Activated CD8-positive, alpha-beta memory T cell treated with anti-CD3 and anti-CD28 coated beads, Interleukin-2, amount 50 U/mL, for 24 hours (primary cell): ENCODE measurements around the gene CAPNS1.

Source experiments
- DNase-seq: peaks from one replicate; pipeline ENCODE4 v3.0.0-alpha.2; 2020; ENCODE audit errors: extremely low read depth

Gene CAPNS1

DNA sequence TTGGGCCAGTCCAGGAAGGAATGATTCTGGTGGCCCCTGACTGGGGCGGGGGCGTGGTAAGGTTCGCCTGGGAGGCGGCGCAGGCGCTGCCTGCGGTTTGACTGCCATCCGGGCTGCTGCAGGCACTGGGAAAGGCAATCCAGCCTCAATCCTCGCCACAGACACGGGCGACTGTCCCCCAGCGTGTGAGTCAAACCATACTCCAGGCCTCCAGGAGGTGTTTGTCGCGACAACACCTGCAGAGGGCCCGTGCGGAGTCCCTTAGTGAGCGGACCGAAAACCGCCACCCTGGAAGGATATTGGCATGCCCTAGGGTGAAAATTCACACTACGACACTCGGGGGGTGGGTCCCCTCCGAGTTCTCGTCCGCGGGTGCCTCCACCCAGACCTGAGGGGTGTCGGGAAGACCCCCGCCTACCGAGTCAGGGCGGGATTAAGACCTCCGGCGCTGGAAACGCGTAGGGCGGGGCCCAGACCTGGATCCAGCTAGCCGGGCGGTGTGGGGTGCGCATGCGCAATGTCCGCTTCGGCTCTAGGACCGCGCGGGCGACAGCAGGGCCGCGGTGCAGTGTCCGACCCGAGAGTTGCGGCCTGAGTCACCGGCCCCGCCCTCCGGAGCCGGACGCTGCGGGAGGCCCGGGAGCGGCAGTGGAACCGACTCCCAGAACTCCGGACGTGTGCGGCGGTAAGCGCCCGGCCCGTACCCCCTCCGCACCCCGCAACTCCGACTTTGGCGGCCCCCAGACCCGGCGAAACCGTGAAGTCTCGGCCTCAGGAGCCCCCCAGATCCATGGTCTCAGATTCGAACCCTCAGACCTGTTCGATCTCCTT lies at the start of gene CAPNS1:
CAPNS1 (plus strand) TSS at position 594 of the 831 bp plus-strand sequence. CDS start 946 bp downstream, outside the sequence.
- peak; percentile 84 for DNase-seq

- no peak for DNase-seq
Measured at GRCh38 chr19:36090910-36091695, 48.8 kb upstream of the CAPNS1 start.

DNA sequence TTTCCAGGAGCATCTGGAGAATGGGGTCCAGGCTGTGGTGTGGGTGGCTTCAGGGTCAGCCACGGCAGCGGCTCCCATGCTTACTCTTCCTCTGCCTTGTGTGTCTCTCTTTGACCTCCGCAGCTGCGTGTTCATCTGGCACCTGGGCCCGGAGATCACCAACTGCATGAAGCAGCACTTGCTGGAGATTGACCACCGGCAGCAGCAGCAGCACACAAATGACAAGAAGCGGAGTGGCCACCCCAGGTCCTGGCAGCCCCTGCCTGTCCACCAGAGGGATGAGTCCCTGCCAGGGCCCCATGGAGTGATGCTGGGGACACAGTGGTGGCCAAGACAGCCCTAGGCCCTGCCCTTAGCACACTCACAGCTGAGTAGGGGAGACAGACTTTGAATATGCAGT lies 47.3 kb upstream of the CAPNS1 start:
- DNase-seq, result no peak

DNA sequence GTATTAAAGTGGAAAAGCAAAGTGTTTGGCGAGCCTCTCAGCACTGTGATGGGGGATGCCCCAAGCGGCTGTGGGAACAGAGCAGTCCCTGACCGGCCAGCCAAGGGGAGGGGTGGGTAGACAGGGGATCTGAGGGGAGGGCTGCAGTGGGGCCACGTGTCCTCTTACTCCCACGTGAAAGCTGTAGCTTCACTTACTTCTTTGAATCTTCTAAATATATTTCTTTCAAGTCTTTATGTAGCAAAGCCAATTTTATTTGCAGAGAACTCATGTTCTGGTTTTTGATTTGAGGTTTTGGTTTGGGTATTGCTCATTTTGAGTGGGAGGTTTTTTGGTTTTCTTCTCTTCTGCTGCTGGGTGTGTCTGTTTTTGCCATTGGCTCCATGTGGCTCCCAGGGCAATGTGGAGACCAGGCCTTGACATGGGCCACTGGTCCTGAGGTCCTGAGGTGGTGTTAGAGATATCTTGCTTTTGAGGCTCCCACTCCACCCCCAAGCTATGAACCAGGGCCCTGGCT lies 46.7 kb upstream of the CAPNS1 start:
- DNase-seq, result no peak

GRCh38 chr19:36093687-36094086 lies 46.2 kb upstream of the CAPNS1 start:
- no peak for DNase-seq

GRCh38 chr19:36097036-36097435 lies 42.8 kb upstream of the CAPNS1 start:
- DNase-seq, result no peak

DNA sequence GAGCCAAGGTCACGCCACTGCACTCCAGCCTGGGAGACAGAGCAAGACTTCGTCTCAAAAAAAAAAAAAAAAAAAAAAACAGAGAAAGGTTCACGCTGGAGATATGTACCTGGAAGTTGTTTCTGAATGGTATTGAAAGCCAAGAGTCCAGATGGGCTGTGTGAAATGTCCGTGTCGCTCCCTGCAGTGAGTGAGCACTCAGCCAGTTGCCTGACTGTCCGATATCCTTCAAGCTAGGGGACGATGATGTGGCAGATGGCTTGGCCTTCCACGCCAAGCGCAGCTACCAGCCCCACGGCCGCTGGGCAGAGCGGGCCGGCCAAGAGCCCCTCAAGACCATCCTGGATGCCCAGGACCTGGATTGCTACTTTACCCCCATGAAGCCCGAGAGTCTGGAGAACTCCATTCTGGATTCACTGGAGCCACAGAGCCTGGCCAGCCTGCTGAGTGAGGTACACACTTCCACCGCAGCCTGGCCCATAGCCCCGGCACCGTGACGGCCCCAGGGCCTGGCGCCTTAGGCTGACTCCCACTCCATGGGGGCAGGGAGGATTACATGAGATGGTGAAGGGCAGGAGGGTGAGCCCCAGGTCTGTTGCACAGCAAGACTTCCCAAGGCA lies 40.6 kb upstream of the CAPNS1 start:
- DNase-seq, result no peak

GRCh38 chr19:36100476-36100875 lies 39.4 kb upstream of the CAPNS1 start:
- DNase-seq, result no peak

DNA sequence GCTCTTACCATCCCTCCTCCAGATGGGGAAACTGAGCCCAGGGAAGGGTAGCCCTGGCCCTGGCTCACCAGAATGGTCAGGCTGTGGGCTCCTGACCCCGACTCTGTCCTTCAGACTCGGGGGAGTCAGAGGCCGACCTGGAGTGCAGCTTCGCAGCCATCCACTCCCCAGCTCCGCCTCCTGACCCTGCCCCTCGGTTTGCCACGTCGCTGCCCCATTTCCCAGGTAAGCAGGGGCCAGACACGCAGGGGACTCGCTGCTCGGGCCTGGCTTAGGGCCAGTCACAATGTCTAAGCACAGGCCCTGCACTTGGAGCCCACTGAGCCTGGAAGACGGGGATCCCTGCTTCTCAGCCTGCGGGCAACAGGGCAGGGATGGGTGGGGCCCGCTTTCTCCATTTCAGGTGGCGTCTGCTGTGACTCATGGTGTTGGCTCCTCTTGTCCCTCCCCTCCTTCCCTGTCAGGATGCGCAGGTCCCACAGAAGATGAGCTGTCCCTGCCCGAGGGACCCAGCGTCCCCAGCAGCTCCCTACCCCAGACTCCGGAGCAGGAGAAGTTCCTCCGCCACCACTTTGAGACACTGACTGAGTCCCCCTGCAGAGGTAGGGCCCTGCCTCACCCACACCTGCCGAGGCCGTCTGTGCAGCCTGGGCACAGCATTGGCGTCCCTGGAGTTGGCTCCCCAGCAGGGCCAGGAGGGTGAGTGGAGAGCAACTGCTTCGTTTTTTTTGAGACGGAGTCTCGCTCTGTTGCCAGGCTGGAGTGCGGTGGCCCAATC lies 38.1 kb upstream of the CAPNS1 start:
- DNase-seq, result no peak

DNA sequence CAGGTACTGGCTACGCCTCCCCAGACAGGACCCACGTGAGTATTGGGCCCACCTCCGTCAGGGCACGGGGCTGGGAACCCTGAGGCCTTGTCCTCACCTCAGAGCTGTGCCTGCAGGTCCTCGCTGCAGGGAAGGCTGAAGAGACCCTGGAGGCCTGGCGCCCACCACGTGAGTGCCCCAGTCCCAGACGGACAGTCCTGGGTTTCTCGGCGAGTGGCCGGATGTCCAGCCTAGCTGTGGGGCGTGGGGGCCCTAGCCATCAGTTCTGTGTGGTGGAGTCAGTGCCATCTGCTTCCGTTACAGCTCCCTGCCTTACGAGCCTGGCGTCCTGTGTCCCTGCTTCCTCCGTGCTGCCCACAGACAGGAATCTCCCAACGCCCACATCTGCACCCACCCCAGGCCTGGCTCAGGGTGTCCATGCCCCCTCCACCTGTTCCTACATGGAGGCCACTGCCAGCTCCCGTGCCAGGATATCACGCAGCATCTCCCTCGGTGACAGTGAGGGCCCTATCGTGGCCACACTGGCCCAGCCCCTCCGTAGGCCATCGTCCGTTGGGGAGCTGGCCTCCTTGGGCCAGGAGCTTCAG lies 36.7 kb upstream of the CAPNS1 start:
- no peak for DNase-seq

- no peak for DNase-seq
Measured at GRCh38 chr19:36103842-36104552, 35.9 kb upstream of the CAPNS1 start.

GRCh38 chr19:36106441-36106840 lies 33.4 kb upstream of the CAPNS1 start:
- no peak for DNase-seq

DNA sequence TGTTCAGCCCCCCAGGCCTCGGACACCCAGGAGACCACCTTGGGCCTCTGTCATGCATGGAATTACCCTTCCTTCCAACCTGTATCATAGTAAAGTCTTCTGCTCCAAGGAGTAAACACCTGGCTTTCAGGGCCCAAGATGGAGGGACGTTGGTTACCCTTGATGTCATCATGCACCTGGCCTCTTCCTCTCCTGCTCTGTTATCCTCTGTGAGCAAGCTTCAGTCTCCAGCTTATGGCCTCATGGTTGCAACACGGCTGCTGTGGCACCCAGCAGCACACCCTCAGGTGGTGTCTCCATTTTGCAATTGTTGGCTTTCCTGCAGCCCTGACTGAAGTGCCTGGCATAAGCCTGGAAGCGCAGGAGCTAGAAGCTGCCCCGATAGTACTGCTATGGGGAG lies 32.9 kb upstream of the CAPNS1 start:
- DNase-seq, result no peak

GRCh38 chr19:36108684-36109083 lies 31.2 kb upstream of the CAPNS1 start:
- DNase-seq, result no peak

DNA sequence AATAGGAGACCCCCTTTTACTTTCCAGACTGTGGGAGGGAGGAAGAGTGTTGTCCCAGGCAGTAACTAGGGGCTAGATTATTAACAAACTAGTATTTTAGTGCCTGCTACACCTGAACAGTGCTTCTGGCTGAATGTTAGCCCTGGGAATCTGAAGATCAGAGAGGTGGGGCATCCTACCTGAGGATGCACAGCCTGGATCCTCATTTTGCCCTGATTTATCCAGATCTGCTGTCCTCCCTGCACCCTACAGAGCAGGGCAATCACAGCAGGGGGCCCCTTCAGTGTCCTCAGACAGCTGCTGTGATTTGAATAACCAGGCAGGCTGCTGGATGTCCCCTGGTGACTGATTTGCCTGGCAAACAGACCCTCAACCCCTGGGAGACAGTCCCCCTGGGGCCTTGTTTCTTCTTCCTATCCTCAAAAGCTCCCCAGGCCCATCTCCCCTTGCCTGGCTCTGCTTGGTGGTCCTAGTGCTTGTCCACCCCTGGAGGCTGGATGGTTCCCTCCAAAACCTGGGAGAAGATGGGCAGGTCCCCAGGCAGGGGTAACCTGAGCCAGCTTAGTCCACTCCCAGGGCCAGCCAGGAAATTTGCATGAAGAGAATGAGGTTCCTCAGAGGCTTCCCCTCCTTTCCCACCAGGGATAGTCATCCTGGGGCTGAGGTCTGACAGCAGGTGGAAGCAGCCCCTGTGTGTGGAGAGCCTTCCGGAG lies 29.2 kb upstream of the CAPNS1 start, which contains the start of gene OVOL3:
OVOL3 (plus strand) TSS at position 657 of the 713 bp plus-strand sequence. CDS start 60 bp downstream, outside the sequence.
- no peak for DNase-seq

DNA sequence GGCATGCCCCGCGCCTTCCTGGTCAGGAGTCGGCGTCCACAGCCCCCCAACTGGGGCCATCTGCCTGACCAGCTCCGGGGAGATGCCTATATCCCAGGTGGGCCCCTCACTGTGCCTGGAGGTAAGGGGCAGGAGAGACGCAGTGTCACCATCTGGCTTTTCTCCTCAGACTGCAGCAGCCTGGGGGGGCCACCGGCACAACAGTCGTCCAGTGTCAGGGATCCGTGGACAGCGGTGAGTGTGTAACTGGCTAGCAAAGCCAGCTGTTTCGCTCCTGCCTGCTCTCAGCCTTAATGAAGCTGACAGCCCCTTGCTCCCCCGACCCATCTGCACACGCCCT lies 28.7 kb upstream of the CAPNS1 start:
- DNase-seq, result no peak

DNA sequence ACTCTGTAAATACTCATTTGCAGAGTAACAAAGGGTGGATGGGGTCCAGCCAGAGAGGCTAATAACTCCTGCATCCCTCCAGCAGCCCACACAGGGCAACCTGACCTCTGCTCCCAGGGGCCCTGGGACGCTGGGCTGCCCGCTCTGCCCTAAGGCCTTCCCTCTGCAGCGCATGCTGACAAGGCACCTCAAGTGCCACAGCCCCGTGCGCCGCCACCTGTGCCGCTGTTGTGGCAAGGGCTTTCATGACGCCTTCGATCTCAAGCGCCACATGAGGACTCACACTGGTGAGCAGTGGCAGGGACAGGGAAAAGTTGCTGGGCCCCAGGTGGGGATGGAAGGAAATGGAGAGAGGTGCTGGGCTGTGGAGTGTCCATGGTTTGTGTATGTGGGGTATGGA lies 27.2 kb upstream of the CAPNS1 start:
- DNase-seq, result no peak

- no peak for DNase-seq
Measured at GRCh38 chr19:36113425-36113824, 26.4 kb upstream of the CAPNS1 start.

- DNase-seq, result no peak
Measured at GRCh38 chr19:36113894-36114720, 25.8 kb upstream of the CAPNS1 start.
